SU-DHL-6 (cell line): ENCODE measurements around the gene TRPV5.

Experiments
- H2AFZ ChIP-seq: fragments of 200-600 bp; sonication (generic); 2 replicates; pipeline ENCODE4 v1.6.1; 2014; ENCODE audit warnings: low read depth, mild to moderate bottlenecking, moderate library complexity, mixed read lengths, antibody characterized with exemption, low read length; ENCODE audit not compliant: severe bottlenecking
- H3F3A ChIP-seq: fragments of 200-600 bp; shearing (Covaris generic); 2 replicates; pipeline ENCODE4 v1.6.0; 2016; ENCODE audit warnings: antibody characterized with exemption, mild to moderate bottlenecking; ENCODE audit not compliant: insufficient read depth
- H3K27ac ChIP-seq: fragments of 200-600 bp; sonication (generic); 2 replicates; pipeline ENCODE4 v1.5.1; 2016; ENCODE audit warnings: low read depth, mild to moderate bottlenecking, low read length, moderate library complexity, mixed read lengths
- H3K27me3 ChIP-seq: fragments of 200-600 bp; sonication (generic), shearing (Covaris generic); 2 replicates; pipeline ENCODE4 v1.6.0; 2014; ENCODE audit warnings: mild to moderate bottlenecking, low read length
- H3K36me3 ChIP-seq: fragments of 200-600 bp; sonication (generic); 2 replicates; pipeline ENCODE4 v1.6.1; 2014; ENCODE audit warnings: mild to moderate bottlenecking, low read length, mixed read lengths
- H3K4me2 ChIP-seq: fragments of 300-600, 200-600 bp; shearing (Covaris generic), sonication (generic); 2 replicates; pipeline ENCODE4 v1.6.0; 2014; ENCODE audit warnings: low read length, low read depth, mild to moderate bottlenecking; ENCODE audit not compliant: poor library complexity, severe bottlenecking
- H3K4me3 ChIP-seq: fragments of 200-600 bp; sonication (generic); 2 replicates; pipeline ENCODE4 v1.5.1; 2014; ENCODE audit warnings: antibody characterized with exemption, low read length, mild to moderate bottlenecking, mixed read lengths; ENCODE audit not compliant: insufficient read depth, poor library complexity, severe bottlenecking
- H3K79me2 ChIP-seq: fragments of 200-600 bp; sonication (generic); 2 replicates; pipeline ENCODE4 v1.6.1; 2014; ENCODE audit warnings: mild to moderate bottlenecking, low read length, moderate library complexity; ENCODE audit not compliant: insufficient read depth
- H3K9ac ChIP-seq: fragments of 200-600 bp; sonication (generic); 2 replicates; pipeline ENCODE4 v1.7.0; 2014; ENCODE audit warnings: mild to moderate bottlenecking, low read length
- H3K9me2 ChIP-seq: fragments of 200-600 bp; sonication (generic); replicated peaks from 2 replicates; pipeline ENCODE4 v1.6.1; 2014; ENCODE audit warnings: low read length; ENCODE audit not compliant: insufficient read depth
- H3K9me3 ChIP-seq: fragments of 200-600 bp; sonication (generic); 2 replicates; pipeline ENCODE4 v1.6.1; 2014; ENCODE audit warnings: low read length, mixed read lengths; ENCODE audit not compliant: insufficient read depth
- H4K20me1 ChIP-seq: fragments of 200-600 bp; sonication (generic); 2 replicates; pipeline ENCODE4 v1.6.1; 2014; ENCODE audit warnings: low read depth, mild to moderate bottlenecking, antibody characterized with exemption, low read length, moderate library complexity, mixed read lengths
- EZH2phosphoT487 ChIP-seq: fragments of 200-600 bp; sonication (generic), shearing (Covaris generic); conservative IDR thresholded peaks from 2 replicates; pipeline ENCODE4 v1.6.1; 2018; ENCODE audit warnings: mild to moderate bottlenecking, antibody characterized with exemption, low read length, moderate library complexity, mixed read lengths
- TF ChIP-seq, protein P1 (sequence below): fragments of 200-600 bp; sonication (generic); IDR thresholded peaks from one replicate; pipeline ENCODE4 v1.5.1; 2017; ENCODE audit warnings: antibody characterized with exemption, mild to moderate bottlenecking, low read length, moderate library complexity; ENCODE audit not compliant: insufficient read depth, poor library complexity, severe bottlenecking

Gene TRPV5

GRCh38 chr7:142905759-142906158 is 27.8 kb downstream of the TRPV5 start:
- Histone ChIP-seq H3F3A (no peaks in the 10 kb centered on the region), H3K9ac (no peak overlapping the region), H3K4me2 (no peak overlapping the region), H3K27ac (no peak overlapping the region), H3K27me3 (no peaks in the 10 kb centered on the region), H3K9me3 (peaks cover 5% of the 10 kb centered on the region), H3K4me3 (no peak overlapping the region), H2AFZ (no peak overlapping the region), H3K36me3 (no peaks in the 10 kb centered on the region), H3K9me2 (no peaks in the 10 kb centered on the region), H4K20me1 (no peaks in the 10 kb centered on the region), H3K79me2 (no peaks in the 10 kb centered on the region)
- no peak for TF ChIP-seq EZH2phosphoT487
- TF ChIP-seq, protein P1, sequence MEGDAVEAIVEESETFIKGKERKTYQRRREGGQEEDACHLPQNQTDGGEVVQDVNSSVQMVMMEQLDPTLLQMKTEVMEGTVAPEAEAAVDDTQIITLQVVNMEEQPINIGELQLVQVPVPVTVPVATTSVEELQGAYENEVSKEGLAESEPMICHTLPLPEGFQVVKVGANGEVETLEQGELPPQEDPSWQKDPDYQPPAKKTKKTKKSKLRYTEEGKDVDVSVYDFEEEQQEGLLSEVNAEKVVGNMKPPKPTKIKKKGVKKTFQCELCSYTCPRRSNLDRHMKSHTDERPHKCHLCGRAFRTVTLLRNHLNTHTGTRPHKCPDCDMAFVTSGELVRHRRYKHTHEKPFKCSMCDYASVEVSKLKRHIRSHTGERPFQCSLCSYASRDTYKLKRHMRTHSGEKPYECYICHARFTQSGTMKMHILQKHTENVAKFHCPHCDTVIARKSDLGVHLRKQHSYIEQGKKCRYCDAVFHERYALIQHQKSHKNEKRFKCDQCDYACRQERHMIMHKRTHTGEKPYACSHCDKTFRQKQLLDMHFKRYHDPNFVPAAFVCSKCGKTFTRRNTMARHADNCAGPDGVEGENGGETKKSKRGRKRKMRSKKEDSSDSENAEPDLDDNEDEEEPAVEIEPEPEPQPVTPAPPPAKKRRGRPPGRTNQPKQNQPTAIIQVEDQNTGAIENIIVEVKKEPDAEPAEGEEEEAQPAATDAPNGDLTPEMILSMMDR = no peak

DNA sequence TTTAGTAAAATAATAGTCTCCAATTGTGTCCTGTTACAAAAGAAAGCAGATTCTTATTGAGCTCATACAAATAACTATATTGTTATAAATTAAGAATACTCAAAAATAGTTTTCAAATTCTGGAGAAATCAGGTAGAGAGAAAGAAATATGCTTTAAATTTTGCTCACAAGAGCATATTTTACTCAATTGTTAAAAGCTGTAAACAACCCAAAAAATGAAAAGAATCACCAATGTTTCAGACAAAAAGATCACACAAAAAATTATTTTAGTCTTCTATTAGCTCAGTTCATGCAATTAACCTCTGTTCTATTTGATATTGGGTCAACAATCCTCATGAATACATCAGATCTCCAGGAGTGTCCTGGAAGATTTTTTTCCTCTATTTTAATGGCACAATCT is 29.4 kb downstream of the TRPV5 start:
- H4K20me1 ChIP-seq = no peaks in the 10 kb centered on the region
- H3K27me3 ChIP-seq = no peaks in the 10 kb centered on the region
- no peak overlapping the region for H3K9ac ChIP-seq
- H3K4me3 ChIP-seq = no peak overlapping the region
- no peak for TF ChIP-seq EZH2phosphoT487
- TF ChIP-seq, protein P1 = no peak
- no peaks in the 10 kb centered on the region for H3K79me2 ChIP-seq
- H2AFZ ChIP-seq = no peak overlapping the region
- peaks cover 5% of the 10 kb centered on the region for H3K9me3 ChIP-seq
- no peak overlapping the region for H3K27ac ChIP-seq
- no peaks in the 10 kb centered on the region for H3F3A ChIP-seq
- no peaks in the 10 kb centered on the region for H3K9me2 ChIP-seq
- no peaks in the 10 kb centered on the region for H3K36me3 ChIP-seq
- no peak overlapping the region for H3K4me2 ChIP-seq

DNA sequence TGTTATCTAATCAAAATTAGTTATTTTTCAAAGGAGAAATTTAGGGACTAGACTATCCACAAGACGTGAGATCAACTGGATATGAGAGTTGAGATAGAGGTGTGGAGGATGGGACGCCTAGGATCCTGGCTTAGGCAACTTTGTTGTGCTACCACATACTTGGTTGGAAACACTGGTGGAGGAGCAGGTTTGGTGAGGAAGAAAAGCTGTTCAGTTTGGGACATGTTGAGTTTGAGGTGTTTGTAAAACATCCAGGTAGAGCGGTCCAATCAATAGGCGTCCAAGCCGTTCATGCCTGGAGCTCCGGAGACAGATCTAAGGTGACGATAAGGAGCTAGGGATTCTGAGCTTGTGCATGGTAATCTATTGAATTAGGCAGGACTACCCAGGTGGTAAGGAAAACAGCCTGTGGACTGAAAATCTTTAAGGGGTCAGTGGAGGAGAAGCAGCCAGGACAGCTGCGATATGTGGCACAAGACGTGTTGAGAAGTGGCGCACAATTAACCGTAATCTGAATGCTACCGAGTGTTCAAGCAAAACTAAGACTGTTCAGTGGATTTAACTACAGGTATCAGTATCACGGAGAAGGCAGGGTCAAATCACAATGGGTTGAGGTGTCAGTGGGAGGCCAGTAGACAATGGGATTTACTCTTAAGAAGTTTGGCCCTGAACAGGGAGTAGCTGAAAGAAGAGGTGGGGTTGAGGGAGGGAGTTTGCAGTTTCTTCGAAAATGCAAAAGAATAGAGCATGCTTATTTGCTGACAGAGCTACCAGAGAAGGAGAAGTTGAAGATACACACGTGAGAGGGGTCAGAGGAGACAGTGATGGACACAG is 31.9 kb downstream of the TRPV5 start:
- Histone ChIP-seq H3K9me3 (peaks cover 5% of the 10 kb centered on the region), H2AFZ (no peak overlapping the region), H3K27ac (no peak overlapping the region), H3K9ac (no peak overlapping the region), H3K79me2 (no peaks in the 10 kb centered on the region), H4K20me1 (no peaks in the 10 kb centered on the region), H3K36me3 (no peaks in the 10 kb centered on the region), H3K4me3 (no peak overlapping the region), H3K4me2 (no peak overlapping the region), H3K9me2 (no peaks in the 10 kb centered on the region), H3K27me3 (no peaks in the 10 kb centered on the region), H3F3A (no peaks in the 10 kb centered on the region)
- TF ChIP-seq, protein P1 = no peak
- no peak for TF ChIP-seq EZH2phosphoT487
